ENCODE data around the gene SPOCK3. TPM values are rescaled to one million over a fixed set of nuclear protein-coding genes. Genes with fewer than 3 reads are reported as not detected.

SPOCK3 gene
- total RNA-seq, 2 experiments from 2014 or later = not detected

GRCh38 chr4:166687828-166688227 lies 546.5 kb downstream of the SPOCK3 start:
- Mint-ChIP-seq H3K4me1 (no peaks in the 10 kb centered on the region), H3K27ac (no peak overlapping the region), H3K4me3 (no peak overlapping the region), H3K36me3 (ENCODE audit: low read depth) (no peaks in the 10 kb centered on the region), H3K9me3 (no peaks in the 10 kb centered on the region), H3K27me3 (no peaks in the 10 kb centered on the region)
- DNase-seq = no peak
- CTCF ChIA-PET = no interaction called here
- POLR2A ChIA-PET = no interaction called here

Data from activated CD4-positive, alpha-beta T cell treated with anti-CD3 and anti-CD28 coated beads, Interleukin-2, amount 10 ng/mL, durations not matched to agents 7 days and 5 days (primary cell).